DOHH2 (cell line): Measurements from ENCODE around the gene WDR5B.

Experiments used
- CTCF ChIP-seq: fragments of 200-600 bp; sonication (generic); IDR thresholded peaks from one replicate; pipeline ENCODE4 v1.5.1; 2014; ENCODE audit warnings: antibody characterized with exemption, mild to moderate bottlenecking, low read depth, low read length; ENCODE audit not compliant: poor library complexity, severe bottlenecking
- EZH2phosphoT487 ChIP-seq: fragments of 200-600 bp; sonication (generic); IDR thresholded peaks from 2 replicates; pipeline ENCODE4 v1.6.1; 2017; ENCODE audit warnings: borderline replicate concordance, mild to moderate bottlenecking, antibody characterized with exemption, low read length, moderate library complexity, mixed read lengths

- TF ChIP-seq EZH2phosphoT487 (no peak), CTCF (no peak)
Observed at GRCh38 chr3:122374034-122374433, 41.8 kb downstream of the WDR5B start.
